Activated CD4-positive, alpha-beta T cell treated with anti-CD3 and anti-CD28 coated beads, Interleukin-10, Interleukin-2, amounts not matched to agents 100 ng/mL and 50 ng/mL, durations not matched to agents 16 hours and 8 hours (primary cell): ENCODE measurements around the gene CDS2.

Experiments used
- DNase-seq: peaks from one replicate; pipeline ENCODE4 v3.0.0-alpha.2; 2020

CDS2 gene

DNA sequence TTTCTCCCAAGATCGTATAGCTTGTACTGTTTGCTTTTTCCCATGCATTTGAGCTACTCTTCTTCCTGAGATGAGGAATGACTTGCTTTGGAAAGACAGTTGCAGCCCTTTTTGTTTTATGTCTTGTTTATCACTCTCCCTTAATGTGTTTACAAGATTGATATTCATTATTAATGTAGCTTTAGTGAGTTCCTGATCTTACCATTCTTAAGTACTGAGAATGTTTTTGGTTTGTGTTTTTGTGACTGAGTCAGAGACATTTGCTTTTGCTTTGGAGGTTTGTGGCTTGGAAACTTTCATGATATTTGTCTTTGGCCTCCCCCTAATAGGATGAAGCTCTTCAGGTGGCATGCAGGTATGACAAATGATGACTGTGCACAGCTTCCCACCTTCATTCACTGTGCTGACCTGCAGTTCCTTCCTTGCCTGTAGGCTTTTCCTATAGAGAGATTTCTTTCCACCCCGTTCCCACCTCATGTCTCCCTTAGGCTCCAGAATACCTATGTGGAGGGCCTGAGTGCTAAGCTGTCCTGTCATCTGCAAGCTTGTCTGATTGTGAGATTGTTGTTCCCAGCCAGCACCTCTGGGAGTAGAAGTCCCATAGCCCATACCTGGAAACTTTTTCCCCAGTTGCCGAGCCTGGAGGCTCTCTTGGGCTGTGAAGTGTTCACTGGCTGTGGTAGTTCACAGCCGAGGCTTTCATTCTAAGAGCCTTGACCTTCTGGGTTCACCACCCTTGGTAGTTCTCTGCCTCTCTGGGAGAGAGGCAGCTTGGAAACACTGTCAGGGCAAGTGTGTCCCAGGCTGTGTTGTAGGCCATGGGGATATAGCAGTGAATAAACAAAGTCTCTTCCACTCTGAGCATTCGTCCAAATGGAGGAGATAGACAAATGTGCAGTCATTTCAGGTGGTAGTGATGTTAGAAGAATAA is 27.1 kb downstream of the CDS2 start:
- no peak for DNase-seq

DNA sequence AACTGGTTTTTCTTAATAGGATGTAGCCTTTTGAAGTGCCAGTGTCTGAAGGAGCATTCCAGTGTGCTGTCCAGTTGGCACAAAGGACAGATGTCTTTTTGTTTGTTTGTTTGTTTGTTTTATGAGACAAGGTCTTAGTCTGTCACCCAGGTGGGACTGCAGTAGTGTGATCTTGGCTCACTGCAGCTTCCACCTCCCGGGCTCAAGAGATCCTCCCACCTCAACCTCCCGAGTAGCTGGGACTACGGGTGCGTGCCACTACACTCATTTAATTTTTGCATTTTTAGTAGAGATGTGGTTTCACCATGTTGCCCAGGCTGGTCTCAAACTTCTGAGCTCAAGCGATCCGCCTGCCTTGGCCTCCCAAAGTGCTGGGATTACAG is 27.7 kb downstream of the CDS2 start:
- DNase-seq, result no peak

DNA sequence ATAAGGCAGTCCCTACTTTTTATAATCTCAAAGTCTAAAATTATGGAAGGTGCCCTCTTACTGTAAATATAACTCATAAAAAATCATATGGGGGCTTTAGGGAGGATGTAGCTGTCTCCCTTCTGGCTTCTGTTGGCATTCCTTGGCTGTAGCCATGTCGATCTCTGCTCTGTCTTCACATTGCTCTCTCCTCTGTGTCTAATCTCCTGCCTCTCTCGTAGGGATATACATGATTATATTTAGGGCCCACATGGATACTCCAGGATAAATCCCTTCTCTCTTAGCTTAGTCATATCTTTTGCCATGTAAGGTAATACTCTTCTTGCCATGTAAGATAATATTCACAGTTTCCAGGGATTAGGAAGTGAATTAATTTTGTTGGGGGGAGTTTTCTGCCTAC is 28.6 kb downstream of the CDS2 start:
- DNase-seq, result no peak

DNA sequence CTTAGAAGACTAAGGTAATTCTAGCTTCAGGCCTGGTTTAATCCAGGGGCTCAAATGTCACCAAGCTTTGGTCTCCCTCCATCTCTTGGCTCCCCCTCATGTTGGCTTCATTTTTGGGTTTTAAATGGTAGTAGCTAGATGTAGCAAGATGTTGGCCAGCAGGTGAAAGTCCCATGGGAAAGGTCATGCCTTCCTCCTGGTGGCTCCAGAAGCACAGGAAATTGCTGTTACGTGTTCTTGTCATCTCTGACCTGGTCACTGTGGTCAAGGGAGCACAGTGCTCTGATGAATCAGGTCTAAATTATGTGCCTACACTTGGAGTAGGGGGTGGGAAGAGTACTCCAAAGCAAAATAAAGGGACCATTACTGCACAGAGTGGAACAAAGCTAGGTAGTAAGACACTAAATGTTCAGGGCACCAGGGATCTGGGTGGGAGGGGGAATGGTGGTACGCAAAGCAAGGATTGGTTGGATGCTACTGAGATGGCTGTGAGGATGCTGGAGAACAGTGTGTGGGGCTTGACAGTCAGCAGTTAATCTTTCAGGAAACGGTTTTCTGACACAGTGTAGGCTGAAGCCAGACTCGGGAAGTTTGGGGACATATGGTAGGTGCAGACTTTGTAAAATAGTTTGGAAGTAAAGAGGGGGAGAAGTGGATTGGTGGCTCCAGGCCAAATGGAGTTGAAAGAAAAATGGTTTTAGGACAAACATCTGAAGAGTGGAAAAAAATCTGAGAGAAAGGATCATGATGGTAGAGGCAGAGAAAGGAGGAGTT is 30.1 kb downstream of the CDS2 start:
- no peak for DNase-seq

DNA sequence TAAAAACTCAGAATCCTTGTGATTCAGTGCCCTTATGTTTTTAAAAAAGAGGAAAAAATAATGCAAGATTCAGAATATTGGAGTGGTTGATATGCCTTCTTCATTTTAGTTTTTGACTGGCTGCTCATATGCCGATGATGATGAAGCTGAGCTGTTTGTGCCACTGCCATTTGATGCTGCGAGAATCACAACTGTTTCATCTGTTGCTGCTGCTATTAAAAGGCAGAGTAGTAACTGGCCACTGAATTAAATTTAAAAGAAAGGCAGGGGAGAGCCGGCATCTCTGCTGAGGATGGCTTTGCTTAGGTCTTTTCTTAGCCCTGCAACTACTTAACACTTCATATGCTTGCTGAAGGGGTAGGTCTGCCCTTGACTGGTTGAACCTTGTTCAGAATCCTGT is 33.1 kb downstream of the CDS2 start:
- no peak for DNase-seq

DNA sequence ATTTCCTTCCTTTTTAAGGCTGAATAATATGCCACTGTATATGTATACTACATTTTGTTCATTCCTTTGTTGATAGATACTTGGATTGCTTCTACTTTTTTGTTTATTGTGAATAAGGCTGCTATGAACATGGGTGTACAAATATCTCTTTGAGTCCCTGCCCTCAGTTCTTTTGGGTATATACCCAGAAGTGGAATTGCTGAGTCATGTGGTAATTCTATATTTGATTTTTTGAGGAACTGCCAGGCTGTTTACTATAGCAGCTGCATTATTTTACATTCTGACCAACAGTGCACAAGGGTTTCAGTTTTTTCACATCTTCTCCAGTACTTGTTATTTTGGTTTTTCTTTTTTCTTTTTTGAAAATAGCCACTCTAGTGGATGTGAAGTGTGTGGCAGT is 34.1 kb downstream of the CDS2 start:
- peak; percentile 20 for DNase-seq

DNA sequence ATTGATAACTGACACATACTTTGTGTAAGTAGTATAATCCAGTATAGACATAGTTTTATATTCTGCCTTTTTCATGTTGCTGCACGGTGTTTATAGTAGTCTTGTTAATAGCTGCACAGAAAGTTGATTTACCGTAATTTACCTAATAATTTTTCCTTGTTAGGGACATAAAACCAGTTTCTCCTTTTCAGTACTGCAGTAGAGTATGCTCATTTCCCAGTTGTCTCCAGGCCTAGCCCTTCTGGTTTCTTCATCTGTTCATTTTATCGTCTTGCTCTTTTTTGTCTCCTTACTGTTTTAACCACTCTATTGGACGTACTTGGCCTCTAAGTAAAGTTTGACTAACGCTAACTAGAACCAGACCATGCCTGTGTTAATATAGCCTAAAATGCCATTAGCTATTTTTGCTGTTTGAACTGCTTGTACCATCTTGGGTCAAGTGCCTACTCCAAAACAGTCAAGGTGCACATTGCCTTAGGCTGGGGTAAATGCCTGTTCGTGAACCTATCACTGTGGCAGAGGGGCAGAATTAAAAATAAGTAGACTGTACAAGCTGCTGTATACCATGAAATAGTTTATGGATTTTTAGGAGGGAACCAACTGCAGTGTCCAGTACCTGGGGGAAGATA is 34.8 kb downstream of the CDS2 start:
- DNase-seq, result no peak

DNA sequence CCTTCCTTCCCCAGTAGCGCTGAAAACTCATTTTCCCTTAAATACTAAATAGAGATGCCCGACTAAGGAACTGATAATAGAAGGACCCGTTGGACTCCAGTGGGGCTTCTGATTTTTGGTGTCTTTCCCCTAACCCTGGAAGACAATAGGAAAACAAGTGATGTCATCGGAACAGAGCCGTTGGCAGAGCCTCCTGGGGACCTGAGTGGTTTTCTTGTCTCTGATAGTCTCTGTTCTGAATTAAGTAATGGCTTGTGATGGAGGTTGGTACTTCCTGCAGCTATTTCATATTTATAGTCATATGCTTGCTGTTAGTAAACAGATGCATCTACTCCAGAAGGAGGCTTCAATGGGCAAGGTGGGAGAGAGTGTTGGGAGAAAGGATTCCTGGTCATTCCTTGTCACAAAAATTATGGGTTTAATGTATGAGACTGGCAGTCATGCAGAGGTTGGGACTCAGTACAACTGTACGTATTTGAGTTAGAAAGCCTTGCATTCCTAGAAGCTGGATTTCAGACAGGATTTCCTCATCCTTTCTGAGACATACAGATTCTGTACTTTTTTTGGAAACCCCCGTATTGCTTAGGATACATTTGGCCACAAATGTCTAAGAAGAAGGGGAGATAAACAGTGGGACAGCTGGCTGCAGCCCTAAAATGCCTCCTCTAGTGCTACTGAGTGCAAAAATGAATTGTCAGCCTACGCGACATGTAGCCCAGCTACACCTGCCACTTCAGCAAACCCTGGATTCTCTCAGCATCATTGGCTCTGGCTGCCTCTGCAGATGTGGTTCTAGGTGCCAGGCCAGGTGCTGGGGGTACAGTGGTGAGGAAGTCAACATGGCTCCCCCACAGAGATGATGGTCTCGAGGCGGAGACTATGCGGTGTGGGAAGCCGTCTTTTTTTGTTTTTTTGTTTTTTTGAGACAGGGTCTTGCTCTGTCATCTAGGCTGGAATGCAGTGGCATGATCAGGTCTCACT is 38.1 kb downstream of the CDS2 start:
- no peak for DNase-seq

DNA sequence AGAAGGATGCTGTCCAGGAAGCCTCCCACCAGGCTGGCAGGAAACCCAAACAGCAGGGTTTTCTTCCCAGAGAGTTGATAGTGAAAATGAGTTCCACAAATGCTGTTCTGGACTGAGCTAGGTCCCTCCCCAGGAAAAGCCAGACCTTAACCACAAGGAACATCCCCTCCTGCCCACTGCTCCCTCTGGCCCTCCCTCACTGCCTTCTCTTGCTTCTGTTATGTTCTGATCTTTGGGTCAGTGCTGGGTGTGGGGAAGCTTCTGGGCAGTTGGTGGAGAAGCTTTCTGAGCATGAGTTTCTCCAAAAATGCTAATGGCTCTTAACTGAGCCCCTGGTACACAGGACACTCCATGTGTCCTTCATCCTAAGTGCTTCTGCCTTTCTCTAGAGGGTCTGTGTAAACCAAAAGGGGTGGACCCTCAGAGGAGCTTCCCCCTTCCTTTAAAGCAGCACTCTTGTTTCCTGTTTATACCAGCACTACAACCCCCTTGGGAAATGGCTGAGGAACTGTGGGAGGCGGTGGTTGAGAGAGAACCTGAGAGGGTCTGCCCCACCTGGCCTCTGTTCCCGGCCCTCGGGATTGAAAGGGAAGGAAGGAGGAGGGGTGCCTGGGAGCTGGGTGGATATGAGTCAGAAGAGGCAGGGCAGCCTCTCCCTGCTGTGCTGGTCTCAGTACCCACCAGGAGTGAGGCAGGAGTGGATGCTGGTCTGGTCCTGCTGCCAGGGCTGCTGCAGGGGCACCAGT is 42.0 kb downstream of the CDS2 start:
- DNase-seq, result no peak

DNA sequence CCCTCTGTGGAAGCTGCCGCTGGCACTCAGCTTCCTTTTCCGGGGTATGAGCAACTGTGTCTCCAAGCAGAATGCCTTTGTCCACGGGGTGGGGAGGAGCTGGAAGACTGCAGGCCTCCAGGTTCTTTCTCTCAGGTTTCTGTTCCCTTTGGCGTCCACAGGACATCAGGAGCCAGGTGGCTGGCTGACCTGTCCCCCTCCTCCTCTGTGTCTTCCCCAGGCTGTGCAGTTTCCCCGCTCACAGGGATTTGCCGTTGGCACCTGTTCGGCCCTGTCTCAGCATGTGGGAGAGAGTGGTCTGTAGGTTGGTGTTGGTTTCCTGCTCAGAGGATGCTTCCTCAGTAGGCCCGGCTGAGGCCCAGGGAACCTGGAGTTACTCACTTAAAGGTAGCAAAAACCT is 43.5 kb downstream of the CDS2 start:
- no peak for DNase-seq

DNA sequence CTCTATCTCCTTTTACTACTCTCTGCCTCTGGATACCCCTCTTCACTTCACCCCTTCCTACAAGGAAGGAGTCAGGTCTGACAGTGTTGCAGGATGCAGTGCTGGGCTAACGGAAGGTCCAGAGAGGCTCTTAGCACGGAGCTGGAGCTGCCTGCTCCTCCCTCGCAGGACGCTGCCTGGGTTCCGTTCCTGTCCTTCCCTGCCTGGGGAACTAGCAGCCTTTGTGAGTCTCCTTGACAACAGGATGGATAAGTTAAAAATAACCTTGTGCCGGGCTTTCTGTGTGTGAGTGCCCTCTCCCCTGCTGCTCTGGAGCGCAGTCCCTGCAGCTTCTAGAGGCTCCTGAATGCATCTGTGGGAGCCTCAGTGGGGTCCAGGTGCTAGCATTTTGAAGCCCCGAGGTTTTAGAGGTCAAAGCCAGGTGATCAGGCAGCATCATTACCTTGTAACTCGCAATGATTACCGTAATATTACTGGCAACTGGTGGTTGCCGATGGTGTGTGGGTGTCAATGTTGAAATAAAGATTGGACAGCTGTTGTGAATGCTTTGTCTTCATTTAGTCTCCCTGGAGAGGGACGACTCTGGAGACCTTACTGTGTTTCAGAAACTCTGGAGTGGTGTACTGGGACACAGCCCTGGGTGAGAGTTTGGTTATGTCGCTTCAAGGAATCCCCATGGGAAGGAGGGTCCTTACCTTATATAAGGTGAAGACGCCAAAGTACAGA is 44.4 kb downstream of the CDS2 start:
- DNase-seq, result no peak

DNA sequence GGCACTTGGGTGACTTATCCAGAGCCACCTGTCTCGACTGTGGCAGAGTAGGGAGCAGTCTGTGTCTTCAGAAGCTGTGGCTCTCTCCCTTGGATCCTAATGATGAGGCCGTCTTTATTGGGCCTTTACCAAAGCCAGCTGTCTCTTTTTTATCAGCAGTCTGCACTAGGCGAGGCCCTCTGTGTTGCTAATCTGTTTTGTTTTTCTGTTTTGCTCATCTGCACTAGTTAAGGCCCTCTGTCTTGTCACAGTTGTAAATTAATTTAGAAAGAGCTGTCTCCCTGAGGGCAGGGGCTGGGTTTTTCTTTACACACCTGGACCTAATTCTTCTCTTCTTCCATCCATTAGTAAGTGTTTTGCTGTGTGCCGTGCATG is 45.0 kb downstream of the CDS2 start:
- no peak for DNase-seq

DNA sequence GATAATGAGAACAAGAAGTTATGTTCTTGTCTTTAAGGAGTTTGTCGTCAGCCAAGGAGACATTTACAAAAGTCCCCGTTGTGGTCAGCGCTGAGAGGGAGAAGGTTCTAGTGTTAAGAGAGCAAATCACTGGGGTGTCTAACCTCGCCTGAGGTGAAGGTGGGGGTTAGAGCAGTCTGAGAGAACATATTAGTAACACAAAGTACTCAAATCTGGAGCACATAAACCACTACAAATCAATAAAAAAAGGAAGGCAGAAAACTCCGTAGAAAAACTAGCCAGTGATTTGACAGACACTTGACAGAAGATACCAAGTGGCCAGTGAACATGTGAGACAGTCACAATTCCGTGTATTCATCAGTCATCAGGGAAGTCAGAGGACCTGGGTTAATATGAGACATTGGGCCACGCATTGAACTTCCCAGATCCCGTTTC is 45.4 kb downstream of the CDS2 start:
- no peak for DNase-seq

DNA sequence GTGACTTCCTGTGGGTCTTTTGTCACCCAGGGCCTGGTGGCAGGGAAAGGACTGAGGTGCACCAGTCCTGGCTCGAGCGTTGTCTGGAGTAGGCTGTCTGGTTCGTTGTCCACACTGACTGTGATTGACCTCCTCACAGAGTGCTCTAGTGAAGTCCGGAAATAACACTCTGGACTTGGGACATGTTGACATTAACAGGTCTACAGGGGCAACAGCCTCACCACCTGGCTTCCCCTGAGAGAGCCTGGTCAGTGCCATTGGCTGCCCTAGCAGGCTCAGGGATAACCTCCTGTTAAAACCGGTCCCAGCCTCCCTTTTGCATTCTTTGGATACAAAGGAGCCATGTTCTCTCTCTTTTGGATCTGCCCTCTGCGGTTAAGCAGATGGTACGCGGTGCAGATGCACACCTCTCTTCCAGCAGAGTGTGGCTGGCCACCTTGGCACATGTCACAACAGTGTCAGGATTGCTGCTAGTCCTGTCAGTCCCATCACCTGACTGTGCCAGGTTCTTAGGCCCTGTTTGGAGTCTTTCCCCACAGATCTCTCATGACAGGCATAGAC is 46.2 kb downstream of the CDS2 start:
- DNase-seq, result no peak

DNA sequence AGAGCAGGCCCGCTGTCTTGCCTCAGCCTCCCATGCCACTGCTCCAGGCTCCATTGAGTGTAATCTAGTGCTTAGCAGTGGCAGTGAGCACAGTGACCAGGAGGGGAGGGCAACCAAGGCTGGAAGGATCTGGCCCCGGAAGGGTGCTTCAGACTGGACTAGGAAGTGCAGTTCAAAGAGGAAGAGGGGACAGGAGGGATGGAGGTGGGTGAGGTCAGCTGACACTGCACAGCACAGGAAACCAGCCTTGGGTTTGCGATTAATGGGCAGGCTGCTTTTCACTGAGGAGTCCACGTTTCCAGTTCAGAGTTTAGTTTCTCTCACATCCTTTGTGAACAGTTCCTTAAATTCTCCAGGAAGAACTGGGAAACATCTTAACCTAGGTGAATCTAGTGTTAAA is 46.9 kb downstream of the CDS2 start:
- DNase-seq, result no peak

DNA sequence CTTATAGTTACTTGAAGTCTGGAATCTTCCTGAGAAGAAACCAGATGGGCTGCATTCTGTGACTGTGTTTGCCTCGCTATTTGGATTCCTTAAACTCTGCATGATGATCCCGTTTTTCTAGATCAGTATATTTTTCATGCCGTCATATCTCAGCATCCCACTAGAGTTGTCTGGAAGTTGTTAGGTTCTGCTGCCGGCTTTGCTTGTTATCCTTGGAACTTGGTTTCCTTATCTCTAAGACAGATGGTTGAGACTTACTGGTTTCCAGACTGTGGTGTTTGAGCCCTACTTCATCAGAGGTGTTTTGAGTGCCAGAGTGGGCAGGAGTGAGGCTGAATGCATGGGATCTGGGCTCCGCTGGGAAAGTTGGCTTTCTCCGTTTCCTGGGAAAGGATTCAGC is 50.3 kb downstream of the CDS2 start:
- DNase-seq, result no peak

DNA sequence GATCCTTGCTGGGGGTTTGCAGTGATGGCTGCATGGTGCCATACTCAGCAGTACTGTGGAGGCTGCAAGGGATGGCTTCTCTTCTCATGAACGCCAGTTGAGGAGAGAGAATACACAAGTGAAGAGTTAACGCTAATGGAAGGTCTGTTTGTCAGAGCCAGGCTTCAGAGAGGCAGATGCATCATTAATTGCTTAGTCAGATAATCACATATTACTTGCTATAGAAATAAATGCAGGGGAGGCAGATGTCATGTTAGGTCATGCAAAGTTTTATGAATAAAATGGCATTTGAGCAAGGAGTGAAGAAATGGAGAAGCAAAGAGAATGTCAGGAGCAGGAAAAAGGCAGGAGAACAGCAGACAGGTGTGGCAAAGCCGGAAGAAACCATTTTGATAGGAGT is 51.2 kb downstream of the CDS2 start:
- DNase-seq, result no peak

DNA sequence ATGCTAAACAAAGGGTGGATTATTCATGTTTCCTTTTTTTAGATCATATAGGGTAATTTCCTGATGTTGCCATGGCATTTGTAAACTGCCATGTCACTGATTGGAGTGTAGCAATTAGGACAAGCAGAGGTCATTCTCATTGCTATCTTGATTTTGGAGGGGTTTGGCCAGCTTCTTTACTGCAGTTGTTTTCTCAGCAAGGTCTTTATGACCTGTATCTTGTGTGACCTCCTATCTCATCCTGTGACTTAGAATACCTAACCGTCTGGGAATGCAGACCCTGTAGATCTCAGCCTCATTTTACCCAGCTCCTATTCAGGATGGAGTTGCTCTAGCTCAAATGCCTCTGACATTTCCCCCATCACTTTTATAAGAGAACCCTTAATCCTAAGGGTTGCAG is 53.6 kb downstream of the CDS2 start:
- DNase-seq, result no peak

DNA sequence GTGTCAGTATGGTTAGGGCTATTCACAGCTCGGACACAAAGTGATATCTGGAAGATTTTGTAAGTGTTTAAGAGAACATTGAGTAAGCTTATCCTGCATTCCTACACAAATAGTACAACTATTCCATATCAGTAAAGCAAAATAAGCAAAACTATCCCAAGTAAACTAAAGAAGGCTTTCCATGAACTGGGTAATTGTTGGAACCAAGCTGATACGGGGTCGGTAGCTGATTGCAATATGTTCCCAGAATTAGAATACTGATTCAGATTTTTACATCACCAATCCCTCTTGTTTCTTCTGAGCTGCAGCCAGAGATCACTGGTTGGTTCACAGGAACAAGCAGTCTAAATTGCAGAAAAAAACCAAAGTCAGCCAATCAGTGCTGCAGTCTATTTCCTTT is 54.1 kb downstream of the CDS2 start:
- no peak for DNase-seq

DNA sequence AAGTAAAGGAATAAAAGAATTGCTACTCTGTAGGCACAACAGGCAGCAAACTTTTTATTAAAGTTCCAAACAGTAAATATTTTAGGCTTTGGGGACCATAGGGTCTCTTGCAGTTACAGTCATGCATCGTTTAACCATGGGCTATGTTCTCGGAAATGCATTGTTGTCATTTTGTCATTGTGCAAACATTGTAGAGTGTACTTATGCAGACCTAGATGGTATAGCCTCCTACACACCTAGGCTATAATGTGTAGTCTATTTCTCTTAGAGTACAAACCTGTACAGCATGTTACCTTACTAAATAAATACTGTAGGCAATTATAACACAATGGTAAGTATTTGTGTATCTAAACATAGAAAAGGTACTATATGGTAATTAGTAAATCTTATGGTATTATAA is 54.7 kb downstream of the CDS2 start:
- DNase-seq, result no peak

DNA sequence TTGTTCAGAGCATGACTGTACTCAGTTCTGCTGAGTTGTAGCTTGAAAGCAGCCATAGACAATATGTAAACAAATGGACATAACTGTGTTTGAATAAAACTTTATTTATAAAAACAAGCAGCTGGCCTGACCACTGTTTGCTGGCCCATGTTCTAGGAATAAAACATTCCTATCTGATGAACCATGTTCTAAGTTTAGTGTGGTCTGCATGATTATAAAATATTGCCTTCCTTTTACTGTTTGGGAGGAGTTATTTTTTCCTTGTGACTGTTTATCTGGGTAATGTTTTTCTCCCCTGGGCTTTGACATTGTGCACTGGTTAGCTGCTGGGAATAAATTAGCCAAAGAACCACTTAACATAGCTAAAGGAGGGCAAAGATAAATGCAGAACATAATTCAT is 55.1 kb downstream of the CDS2 start:
- DNase-seq, result no peak
